Muscle of leg (tissue), 9 donors: Measurements from ENCODE around the gene SLC30A5. TPM values are rescaled to one million over a fixed set of nuclear protein-coding genes. Genes with fewer than 3 reads are reported as not detected.

Experiments used
- polyA plus RNA-seq, 8 donors: library from polyadenylated mRNA; unstranded; fragments of 120-200 nt; gene quantifications; one replicate each; pipeline versions ENCODE4 v1.2.1 to v1.2.3, GENCODE V29; 2013; ENCODE audit warnings: inconsistent platforms in 1 of 8, low replicate concordance in 1 of 8; ENCODE audit not compliant: insufficient read length in 8 of 8, insufficient read depth in 1 of 8
- total RNA-seq: library from RNA; stranded (reverse); fragments of 120-200 nt; gene quantifications from one replicate; pipeline ENCODE4 v1.2.4, GENCODE V29; 2013

SLC30A5 gene
- total and polyA plus RNA-seq, 9 donors: 35.0 to 60.4 (median 42.7) TPM

Other genes with a start within 250 kb of the SLC30A5 start
- gene CCNB1, start 73.1 kb downstream of the SLC30A5 start, total RNA-seq: 26.3 TPM
- gene CCNB1, start 73.1 kb downstream of the SLC30A5 start, polyA plus RNA-seq: 10 to 100 TPM; 34.2 to 53.8 (median 42.4) TPM
- gene CENPH, start 95.6 kb downstream of the SLC30A5 start, total RNA-seq: 11.4 TPM
- gene CENPH, start 95.6 kb downstream of the SLC30A5 start, polyA plus RNA-seq: 10 to 100 TPM; 11.6 to 16.2 (median 13.1) TPM
- 18.3 TPM for gene CDK7, start 140.9 kb downstream of the SLC30A5 start, total RNA-seq
- gene CDK7, start 140.9 kb downstream of the SLC30A5 start, polyA plus RNA-seq: 10 to 100 TPM; 15.9 to 24.4 (median 19.7) TPM
- gene CCDC125, start 238.8 kb downstream of the SLC30A5 start, total RNA-seq: 2.2 TPM
- gene CCDC125, start 238.8 kb downstream of the SLC30A5 start, polyA plus RNA-seq: 1 to 10 TPM; 2.8 to 4.1 (median 3.5) TPM